Measurements from ENCODE around the gene PIEZO2. TPM values are rescaled to one million over a fixed set of nuclear protein-coding genes. Genes with fewer than 3 reads are reported as not detected.
"Not testable (repeated sequence)": the region's sequence is repeated elsewhere in the genome, so short reads cannot be mapped to it uniquely, and the experiment has no call there.

The PIEZO2 gene
- total RNA-seq, 1 donor from 2014 or later: 100.0 TPM

DNA sequence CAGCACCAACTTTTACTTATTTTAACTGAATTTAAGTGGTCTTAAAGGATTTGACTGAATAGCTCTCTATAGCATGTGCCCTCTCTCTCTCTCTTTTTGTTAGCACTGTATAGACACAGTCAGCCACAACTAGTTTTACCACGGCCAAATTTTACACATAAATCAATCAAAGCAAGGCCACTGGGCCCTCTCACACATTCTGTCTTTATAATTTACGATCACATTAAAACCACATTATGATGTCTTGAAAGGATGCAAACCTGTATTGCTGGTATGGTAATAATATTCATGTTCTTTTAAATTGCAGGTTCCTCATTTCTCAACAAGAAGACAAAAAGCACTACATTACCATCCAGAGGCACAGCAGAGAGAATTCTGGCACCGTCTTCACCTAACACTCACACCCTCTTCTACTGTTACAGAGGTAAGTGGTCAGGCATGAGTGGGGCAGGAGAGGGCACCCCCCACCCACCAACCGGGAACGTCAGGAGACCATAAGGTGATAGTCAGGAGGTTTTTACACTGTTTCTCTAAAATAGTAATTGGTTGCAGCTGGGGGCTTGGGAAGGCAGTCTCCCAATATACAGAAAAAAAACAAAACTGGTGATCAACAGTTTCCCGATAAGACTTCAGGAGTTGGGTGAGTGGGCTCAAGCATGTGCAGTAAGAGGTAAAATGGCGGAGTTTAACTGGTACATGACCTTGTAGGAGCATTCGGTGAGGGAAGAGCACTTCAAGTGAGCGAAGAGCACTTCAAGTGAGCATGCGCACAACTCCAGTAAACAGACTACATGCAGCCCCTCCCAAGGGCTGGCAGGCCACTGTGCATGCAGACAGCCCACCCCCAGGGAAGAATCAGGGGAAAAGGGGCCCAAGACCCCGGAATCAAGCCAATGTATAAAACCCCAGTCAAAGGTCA lies 296.7 kb downstream of the PIEZO2 start:
- DNase-seq (ENCODE audit: extremely low read depth, low read depth, low spot score): no peak

DNA sequence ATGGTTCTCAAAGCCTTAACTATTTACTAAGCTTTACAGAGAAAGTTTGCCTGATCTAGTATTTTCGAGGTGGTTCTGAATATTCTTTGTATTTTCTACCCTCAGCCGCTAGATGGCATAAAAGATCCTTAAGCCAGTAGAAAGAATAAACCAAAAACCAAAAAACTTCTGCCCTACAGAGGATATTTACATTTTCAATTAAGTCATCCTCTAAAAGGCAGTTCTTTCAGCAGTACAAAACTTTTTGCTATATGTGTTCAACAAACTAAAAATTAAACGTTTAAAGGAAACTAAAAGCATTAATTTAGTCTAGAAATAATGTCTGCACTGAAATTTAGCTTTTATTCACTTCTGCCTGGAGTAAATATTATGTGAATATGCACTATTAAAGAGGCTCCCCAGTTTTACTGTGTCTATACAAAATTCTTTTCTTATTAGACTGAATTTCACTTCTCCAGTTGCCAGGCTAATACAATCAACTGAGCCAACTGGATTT lies 297.5 kb downstream of the PIEZO2 start:
- peak; percentile 47 for DNase-seq (ENCODE audit: extremely low read depth, low read depth, low spot score)

DNA sequence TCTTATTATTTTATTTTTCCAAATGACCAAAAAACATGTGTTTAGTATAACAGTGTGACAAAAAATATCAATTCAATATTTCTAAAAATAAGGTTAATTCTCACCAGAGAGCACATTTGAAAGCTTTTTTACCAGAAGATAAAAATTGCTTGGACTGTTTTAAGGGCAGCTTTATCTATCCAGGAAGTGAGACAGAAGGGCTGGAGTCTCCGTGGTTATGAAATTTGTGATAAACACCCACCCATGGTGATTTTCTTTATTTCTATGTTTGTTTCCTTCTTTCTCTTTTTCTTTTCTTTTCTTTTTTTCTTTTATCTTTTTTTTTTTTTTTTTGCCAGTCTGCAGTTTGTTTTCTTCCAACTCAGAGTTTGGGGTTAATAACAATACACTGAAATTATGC lies 298.5 kb downstream of the PIEZO2 start:
- no peak for DNase-seq (ENCODE audit: extremely low read depth, low read depth, low spot score)

DNA sequence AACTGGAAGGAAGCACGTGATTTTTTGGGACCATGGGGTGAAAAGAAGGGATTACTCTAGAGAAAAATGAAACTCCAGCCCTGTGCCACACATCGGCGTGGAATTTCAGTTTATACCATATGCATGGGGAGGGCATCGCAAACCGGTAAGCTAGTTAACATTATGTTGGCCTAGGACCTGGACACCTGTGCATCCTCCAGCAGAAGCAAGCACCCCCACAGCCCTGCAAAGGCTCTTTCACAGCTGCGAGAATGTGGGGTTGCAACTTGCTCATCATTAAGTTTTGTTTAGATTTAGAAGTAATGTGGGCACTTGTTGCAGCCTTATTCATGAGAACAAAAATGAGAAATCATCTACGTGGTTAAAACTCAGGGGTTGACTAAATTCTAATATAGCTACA lies 299.2 kb downstream of the PIEZO2 start:
- DNase-seq (ENCODE audit: extremely low read depth, low read depth, low spot score): no peak

DNA sequence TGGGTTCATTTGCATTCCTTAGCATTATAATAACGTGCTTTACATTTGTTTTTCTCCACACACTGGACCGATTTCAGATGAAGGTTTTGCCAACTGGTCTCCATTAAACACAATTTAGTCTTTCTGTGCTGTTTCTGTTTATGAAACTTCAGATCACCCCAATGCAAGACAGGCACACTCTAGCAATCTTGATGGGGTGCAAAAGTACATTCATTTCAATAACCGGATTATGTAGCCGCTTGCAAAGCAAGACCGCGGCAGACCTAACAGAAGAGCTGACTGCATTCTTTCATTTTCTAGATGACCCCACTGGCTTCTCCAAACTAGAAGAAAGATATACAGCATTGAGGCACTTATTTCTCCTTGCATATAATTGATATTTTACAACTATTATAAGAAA lies 301.5 kb downstream of the PIEZO2 start:
- no peak for DNase-seq (ENCODE audit: extremely low read depth, low read depth, low spot score)

DNA sequence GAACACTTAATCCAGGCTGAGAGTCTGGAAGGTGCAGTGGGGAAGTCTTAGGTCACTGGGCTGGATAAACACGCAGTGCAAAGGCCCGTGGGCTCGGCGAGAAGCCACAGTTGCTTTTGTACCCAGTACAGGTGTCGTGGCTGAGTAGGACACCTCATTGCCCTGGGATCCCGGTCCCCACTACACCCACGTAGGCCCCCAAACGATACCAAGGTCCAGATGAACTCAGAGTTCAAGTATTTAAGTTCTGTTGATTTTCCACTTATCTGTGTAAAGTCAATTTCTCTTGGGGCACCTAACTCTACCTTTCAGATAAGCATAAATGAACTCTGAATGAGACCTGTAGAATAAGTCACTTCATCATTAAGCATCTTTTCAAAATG lies 302.0 kb downstream of the PIEZO2 start:
- no peak for DNase-seq (ENCODE audit: extremely low read depth, low read depth, low spot score)

DNA sequence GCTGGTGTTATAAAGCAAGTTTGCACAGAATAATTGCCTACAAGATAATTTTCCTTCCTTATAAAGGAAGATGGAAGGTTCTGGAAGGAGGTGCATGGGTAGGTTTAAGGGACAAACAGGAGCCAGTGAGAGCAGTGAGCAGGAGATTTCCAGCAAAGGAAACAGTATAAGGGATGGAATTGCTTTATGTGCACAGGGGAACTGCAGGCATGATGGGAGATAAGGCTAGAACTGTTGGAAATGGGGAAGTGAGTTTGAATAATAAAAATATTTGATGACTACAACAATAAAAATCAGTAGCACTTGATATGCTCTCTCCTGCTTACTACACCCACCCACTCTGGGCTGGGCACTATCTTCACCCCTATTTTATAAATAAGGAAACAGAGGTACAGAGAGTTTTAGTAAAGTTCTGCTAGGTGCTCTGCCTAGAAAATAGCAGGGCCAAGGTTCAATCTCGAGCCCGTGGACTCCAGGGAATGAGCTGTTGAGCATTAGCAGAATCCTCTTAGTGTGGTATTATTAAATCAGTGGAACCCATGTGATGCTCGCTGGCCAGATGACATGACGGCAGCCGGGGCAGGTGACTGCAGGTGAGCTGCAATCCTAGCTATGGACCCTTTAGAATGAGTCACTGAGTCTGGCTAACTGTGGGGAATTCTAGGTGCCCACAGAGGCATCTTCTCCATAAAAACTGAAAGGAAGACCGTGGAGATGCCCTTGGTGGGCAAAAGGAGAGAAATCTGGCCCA lies 302.5 kb downstream of the PIEZO2 start:
- DNase-seq (ENCODE audit: extremely low read depth, low read depth, low spot score): no peak

DNA sequence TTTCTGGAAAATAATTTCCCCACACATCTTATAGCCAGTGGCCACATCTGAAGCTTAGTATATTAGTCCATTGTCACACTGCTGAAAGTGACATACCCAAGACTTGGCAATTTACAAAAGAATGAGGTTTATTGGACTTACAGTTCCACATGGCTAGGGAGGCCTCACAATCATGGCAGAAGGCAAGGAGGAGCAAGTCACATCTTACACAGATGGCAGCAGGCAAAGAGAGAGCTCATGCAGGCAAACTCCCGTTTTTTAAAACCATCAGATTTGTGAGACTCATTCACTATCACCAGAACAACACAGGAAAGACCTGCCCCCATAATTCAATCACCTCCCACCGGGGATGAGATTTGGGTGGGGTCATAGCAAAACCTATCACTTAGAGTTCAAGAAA lies 303.3 kb downstream of the PIEZO2 start:
- not testable (repeated sequence) for DNase-seq (ENCODE audit: extremely low read depth, low read depth, low spot score)

DNA sequence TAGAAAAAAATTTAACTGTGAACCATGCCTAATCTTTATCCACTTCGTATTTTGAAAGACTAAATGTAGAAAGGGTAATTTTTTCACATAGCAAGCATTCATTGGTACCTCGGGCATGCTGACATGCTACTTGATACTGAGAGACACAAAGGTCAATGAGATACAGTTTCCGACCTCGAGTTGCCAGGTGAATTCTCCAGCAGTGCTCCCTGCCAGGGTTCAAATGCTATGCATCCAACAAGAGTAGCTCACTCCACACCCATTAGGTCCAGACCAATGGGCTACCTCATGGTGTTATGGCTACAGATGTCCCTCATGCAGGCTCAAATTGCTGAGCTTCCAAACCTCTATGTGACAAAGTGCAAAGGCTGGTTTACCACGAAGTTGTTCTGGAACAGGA lies 305.8 kb downstream of the PIEZO2 start:
- DNase-seq (ENCODE audit: extremely low read depth, low read depth, low spot score): no peak

DNA sequence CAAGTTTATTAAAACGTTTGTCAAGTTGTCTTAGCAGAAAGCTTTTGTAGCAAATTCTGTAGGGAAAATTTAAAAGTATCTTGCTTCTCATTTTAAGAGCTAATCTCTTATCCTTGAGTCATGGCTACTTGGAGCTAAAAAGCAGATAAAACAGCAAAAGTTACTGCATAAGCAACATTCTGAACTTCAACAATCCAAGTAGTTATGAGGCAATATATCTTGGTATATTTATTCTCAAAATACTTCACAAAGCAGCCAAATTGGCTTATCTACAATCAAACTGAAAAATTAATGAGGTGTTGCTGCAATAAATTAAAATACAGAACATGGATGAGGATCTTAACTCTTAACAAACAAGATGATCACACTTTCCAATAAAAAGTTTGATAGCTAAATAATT lies 306.5 kb downstream of the PIEZO2 start:
- no peak for DNase-seq (ENCODE audit: extremely low read depth, low read depth, low spot score)

DNA sequence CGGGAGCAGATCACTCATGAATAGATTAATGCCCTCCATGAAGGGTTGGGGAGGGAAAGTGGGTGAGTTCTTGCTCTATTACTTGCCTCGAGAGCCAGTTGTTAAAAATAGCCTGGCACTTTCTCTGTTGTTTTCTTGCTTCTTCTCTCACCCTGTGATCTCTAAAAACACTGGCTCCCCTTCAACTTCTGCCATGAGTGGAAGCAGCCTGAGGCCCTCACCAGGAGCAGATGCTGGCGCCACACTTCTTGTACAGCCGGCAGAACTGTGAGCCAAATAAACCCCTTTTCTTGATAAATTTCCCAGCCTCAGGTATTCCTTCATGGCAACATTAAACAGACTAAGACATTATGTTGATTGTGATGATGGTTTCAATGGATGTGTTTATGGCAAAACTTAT lies 307.0 kb downstream of the PIEZO2 start:
- no peak for DNase-seq (ENCODE audit: extremely low read depth, low read depth, low spot score)

DNA sequence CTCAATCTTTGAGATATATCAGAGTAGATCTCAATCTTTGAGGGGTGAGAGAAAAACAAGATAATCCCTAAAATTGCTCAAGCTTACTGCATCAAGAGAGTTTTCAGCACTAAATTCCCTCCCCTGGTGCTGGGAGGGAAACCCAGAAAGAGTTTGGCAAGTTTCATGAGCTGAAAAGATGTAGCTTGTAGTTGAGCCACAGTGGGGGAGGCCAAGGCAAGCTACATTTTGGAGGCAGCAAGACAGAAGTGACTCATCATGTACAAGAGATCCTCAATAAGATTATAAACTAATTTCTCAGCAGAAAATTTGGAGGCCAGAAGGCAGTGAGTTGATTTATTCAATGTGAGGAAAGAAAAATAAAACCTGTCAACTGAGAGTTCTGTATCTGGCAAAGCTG lies 308.2 kb downstream of the PIEZO2 start:
- no peak for DNase-seq (ENCODE audit: extremely low read depth, low read depth, low spot score)

DNA sequence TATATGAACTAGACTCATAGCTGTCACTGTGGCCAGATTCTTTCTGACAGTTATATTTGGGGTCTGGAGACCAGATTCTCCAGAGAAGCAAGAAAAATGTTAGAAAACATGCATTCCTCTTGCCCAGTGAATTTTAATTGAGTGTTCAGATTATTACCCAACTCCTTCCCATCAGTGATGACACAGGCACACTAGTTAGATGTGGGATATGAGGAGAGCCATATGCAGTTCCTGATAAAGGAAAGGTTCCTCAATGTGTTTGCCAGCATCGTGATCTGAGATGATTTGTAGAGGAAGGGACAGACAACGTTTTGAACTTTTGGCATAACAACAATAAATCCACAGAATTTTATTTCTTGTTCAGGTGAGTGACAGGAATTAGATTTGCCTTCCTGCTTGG lies 308.6 kb downstream of the PIEZO2 start:
- no peak for DNase-seq (ENCODE audit: extremely low read depth, low read depth, low spot score)

DNA sequence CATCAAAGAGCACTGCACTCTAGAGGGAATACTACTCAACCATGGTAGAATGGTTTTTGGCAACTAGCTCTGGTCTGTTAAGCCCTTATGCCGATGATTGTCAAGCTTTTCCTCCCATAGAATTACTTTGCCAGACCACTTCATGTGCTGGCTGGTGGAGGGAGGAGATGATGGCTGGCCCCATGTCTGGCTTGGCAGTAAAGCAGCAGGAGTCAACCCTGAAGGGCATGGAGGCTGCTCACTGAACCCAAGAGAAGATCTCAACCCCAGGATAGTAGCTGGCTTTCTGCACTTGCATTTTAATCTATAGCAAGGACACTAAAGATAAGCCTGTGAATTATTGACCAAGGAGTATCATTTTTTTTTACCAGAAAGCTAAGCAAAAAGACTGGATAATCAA lies 309.9 kb downstream of the PIEZO2 start:
- no peak for DNase-seq (ENCODE audit: extremely low read depth, low read depth, low spot score)

DNA sequence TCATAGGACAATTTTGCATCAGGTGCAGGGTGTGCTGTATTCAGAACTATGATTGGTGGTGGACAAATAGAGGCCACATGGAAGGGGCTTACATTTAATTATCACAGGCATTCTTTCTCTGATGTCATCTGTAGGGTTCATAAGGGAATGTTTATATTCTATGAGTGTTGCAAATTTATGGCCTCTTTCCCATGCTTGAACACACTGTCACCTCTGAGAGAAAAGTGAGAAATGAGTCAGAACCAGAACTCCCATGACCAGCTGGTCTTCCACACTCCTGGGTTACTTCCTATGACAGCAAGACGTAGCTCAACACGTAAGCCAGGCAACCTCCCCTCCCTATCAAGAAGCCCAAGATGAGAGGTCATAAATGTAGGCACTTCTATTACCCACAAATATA lies 310.8 kb downstream of the PIEZO2 start:
- DNase-seq (ENCODE audit: extremely low read depth, low read depth, low spot score): no peak

DNA sequence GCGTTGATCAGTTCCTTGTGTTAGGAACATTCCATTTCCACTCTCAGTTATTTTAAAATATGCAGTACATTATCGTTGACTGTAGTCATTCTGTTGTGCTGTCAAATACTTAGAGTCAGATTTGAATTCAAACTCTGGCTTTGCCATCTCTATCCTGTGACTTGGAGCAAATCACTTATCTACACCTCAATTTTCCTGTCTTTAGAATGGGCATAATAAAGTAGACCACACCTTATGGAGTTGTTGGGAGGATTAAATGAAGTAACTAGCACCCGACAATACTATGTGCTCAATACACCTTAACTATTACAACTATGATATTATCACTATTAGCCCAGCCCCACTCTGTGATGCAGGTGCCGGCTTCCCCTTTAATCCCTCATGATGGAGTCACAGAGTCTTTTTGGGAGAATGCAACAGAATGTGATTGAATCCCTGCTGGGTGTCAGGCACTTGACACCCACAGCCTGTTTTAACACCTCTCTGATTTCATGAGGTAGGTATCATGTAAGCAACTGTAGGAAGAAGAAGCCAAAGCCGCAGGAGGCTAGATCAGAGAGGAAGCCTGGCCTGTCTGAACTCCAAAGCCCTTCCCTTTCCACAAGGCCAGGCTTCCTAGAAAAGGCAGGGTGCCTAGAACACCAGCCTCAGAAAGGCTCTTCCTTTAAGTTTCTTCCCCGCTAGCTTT lies 315.1 kb downstream of the PIEZO2 start:
- no peak for DNase-seq (ENCODE audit: extremely low read depth, low read depth, low spot score)

DNA sequence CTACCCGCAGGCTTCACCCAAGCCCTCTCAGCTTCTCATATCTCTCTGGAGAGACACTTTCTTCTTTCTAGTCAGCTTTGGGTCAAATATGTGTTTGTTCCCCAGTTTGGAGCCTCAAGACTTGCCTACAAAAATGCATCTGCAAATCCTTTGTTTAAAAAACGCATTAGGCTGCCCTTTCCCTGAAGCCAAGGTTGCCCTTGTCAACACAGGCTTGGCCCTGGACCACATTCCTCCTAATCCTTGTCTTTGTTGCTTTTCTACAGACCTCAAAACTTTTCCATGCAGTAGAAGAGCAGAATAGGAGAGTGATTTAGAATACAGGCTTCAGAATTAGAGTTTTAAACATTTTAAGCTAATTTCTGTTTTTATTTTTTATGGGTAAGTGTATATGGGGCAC lies 315.7 kb downstream of the PIEZO2 start:
- DNase-seq (ENCODE audit: extremely low read depth, low read depth, low spot score): no peak

DNA sequence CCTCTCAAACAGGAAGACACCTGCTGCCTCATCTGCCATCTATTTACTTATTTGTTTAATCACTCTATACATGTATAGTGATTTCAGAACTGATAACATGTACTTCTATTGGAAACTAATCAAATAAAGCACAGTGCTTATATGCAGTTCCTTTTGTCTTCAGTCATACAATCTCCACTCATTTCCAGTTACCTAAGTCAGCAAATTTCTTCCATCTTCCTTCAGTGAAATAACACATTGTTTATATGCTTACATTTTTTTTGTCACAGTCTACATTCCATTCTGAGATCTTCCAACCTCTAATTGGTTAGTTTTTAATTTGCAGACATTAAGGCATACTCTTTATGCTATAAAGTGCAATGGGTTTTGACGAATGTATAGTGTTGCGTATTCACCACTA lies 323.0 kb downstream of the PIEZO2 start:
- no peak for DNase-seq (ENCODE audit: extremely low read depth, low read depth, low spot score)

DNA sequence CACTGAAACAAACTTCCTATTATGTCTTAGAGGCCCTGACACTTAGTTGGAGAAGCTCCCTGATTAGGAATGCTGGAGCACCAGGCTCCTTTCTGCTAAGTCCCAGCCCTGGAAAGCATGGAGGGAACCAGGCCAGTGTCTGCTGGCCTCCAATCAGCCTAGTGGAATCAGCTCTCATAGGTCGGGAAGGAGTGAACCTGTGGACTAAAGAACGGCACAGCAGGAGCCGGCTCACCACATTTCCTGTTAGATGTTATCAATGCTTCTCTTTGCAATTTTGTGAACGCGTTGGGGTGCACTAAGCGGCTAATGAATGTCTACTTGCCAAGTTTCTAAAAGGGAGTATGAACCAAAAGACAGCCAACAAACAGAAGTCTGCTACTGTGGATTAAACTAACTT lies 326.9 kb downstream of the PIEZO2 start:
- DNase-seq (ENCODE audit: extremely low read depth, low read depth, low spot score): no peak

DNA sequence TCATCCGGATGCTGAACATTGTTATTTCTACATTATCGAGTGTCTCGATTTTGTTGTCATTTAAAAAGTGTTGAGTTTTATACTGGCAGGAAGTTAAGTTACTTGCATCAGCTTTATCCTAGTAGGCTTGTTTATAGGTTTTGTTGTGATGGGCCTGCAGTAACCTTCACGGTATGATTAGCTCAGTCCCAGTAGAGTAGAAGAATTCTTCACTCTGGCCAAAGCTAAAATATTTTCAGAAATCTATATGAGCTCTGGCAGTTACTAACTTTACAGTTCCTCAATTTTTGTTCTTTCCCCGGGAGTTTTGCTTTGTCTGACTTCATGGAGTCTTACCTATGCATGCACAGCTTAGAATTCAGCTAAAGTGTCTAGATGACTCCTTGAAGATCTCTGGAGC lies 328.7 kb downstream of the PIEZO2 start:
- no peak for DNase-seq (ENCODE audit: extremely low read depth, low read depth, low spot score)

DNA sequence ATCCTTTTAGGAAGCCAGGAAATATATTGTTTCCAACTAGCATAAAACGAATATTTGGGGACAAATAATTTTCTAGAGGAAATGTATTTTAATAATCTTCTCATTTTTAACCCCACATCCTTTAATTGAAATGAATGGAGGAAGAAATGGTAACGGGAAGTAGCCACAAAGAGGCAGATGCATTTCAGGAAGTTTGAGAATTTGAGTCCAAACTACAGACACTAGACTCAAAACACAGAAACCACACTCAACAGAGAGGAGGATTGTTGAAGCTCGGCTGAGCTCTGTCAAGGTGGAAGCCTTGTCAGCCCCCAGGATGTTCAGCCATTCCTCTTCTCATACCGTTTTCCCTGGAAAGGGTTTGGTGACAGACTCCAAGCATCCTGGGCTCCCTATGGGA lies 335.0 kb downstream of the PIEZO2 start:
- no peak for DNase-seq (ENCODE audit: extremely low read depth, low read depth, low spot score)

All from glomerular endothelial cell (primary cell).